GM12801 (cell line): Measurements from ENCODE around the gene CCDC81.

Source experiments
- TF ChIP-seq, protein P1 (sequence below): IDR thresholded peaks from one replicate; pipeline ENCODE4 v1.5.1; 2011; ENCODE audit warnings: control low read depth; ENCODE audit not compliant: insufficient read length; ENCODE audit errors: extremely low read depth

CCDC81 gene

DNA sequence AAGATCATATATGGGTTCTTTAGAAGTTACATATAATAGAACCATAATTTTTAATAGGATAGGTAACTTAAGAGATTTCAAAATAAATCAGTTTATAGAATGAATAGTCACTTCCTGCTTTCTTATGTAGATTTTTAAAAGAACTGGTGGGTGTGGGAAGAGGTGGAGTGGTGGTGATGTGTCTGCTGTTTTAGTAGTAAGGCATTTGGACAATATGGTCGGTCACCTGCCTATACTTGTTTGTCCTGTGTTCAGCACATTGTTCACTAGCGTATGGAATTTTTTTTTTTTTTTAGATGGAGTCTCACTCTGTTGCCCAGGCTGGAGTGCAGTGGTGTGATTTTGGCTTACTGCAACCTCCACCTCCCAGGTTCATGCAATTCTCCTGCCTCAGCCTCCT is 39.3 kb downstream of the CCDC81 start:
- TF ChIP-seq, protein P1, sequence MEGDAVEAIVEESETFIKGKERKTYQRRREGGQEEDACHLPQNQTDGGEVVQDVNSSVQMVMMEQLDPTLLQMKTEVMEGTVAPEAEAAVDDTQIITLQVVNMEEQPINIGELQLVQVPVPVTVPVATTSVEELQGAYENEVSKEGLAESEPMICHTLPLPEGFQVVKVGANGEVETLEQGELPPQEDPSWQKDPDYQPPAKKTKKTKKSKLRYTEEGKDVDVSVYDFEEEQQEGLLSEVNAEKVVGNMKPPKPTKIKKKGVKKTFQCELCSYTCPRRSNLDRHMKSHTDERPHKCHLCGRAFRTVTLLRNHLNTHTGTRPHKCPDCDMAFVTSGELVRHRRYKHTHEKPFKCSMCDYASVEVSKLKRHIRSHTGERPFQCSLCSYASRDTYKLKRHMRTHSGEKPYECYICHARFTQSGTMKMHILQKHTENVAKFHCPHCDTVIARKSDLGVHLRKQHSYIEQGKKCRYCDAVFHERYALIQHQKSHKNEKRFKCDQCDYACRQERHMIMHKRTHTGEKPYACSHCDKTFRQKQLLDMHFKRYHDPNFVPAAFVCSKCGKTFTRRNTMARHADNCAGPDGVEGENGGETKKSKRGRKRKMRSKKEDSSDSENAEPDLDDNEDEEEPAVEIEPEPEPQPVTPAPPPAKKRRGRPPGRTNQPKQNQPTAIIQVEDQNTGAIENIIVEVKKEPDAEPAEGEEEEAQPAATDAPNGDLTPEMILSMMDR = no peak

DNA sequence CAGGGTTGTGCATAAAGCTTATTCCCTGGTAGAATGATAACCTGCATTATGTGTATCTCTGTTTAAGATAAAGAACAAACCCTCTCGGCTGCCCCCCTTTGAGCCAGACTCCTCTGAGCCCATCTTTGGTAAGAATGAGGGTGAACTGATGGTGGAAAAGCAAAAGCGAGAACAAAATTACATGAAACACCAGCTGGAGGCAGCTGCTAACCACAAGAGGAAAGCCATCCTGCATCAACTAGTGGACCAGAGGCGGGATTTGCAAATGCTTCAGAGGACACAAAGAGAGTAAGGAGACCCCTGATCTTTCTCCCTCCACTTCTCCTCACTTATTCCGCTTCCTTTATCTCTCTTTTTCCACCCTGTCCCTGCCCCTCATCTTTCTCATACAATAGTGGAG is 40.3 kb downstream of the CCDC81 start:
- TF ChIP-seq, protein P1 = no peak

DNA sequence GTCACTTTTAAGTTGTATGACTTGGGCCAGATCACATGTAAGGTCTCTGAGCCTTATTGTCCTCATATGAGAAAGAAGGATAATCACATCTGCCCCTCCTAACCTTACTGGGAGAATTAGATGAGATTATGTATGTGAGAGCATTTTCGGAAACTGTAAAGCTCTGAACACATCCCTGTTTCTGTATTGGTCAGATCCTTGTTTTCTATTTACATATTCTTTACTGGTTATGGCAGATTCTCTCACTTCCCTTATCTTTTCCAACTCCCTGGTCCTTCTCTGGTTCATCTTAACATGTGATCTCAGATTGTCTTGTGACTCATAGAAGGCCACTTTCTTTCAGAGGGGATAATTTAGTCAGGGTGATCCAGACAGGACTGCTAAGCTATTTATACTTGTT is 41.8 kb downstream of the CCDC81 start:
- TF ChIP-seq, protein P1 = no peak

DNA sequence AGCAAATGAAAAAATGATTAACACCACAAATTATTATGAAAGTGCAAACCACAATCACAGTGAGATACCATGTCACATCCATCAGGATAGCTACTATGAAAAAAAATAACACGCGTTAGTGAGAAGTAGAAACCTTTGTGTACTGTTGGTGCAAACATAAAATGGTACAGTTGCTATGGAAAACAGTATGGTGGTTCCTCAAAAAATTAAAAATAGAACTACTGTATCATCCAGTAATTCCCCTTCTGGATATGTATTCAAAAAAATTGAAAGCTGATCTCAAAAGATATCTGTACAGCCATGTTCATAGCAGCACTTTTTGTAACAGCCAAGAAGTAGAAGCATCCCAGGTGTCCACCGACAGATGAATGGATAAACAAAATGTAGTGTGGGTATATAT is 43.4 kb downstream of the CCDC81 start:
- TF ChIP-seq, protein P1 = no peak

DNA sequence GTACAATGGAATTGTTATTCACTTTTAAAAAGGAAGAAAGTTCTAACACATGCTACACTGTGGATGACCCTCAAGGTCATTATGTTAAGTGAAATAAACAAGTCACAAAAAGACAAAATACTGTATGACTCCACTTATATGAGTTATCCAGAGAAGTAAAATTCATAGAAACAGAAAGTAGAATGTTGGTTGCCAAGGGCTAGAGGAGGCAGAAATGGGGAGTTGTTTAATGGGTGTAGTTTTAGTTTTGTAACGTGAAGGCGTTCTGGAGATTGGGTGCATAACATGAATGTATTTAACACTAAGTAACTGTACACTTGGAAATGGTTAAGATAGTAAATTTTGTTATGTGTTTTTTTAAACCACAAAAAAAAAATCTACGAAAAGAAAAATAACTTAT is 43.8 kb downstream of the CCDC81 start:
- TF ChIP-seq, protein P1 = no peak

DNA sequence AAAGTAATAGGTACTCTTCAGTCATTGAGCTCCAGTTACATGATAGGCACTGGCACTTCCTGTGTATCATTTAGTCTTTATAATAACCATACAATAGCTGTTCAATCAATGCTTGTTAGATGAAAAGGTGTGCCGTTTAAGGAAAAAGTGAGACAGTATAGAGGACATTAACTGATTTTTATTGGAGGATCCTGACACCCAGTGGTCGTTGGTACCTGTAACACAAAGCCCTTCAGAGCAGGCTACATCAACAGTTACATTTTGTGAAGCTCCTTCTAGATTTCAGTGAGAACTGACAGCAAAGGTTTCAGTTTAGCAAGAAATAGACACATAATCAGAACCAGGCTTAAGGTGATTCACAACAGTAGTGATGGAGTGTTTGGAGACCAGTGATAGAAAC is 44.2 kb downstream of the CCDC81 start:
- TF ChIP-seq, protein P1 = no peak

DNA sequence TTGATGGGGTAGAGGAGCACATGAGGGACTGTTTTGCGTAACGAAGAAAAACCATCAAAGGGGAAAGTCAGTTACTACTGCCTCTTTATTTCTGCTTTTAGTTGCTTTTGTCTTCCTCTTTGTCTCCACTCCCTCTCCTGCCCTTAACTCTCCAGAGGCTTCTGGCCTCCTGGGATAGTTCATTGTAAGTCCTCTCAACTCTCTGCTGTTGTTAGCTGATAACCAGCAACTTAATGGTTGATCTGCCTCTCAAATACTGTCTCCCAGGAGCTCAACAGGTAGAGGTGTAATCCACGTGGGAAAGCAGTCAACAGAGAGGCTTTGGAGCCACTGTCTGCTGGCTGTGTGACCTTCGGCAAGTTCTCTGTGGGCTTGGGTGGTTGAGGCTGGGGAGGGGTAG is 47.3 kb downstream of the CCDC81 start:
- TF ChIP-seq, protein P1 = no peak

DNA sequence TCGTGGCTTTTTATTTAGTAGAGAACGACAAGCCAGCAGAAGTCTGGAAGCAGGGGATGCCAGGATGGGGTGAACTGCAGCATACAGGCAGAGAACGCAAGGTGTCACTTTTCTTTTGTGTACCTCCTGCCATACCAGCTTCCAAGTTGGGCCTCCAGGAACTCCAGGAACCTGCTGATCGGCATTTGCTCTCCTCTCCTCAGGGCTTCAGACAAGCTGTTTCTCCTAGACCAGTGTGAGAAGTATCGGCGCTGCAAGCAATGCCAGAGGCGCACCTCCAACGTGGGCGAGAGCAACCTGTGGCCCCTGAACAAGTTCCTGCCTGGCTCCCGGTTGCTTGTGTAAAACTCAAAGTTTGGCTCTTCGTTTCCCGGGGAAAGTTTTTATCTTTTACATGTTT is 47.7 kb downstream of the CCDC81 start:
- TF ChIP-seq, protein P1 = no peak
